ENCODE data around the gene RNU5B-1.
"Not testable (repeated sequence)": the region's sequence is repeated elsewhere in the genome, so short reads cannot be mapped to it uniquely, and the experiment has no call there.

The RNU5B-1 gene

DNA sequence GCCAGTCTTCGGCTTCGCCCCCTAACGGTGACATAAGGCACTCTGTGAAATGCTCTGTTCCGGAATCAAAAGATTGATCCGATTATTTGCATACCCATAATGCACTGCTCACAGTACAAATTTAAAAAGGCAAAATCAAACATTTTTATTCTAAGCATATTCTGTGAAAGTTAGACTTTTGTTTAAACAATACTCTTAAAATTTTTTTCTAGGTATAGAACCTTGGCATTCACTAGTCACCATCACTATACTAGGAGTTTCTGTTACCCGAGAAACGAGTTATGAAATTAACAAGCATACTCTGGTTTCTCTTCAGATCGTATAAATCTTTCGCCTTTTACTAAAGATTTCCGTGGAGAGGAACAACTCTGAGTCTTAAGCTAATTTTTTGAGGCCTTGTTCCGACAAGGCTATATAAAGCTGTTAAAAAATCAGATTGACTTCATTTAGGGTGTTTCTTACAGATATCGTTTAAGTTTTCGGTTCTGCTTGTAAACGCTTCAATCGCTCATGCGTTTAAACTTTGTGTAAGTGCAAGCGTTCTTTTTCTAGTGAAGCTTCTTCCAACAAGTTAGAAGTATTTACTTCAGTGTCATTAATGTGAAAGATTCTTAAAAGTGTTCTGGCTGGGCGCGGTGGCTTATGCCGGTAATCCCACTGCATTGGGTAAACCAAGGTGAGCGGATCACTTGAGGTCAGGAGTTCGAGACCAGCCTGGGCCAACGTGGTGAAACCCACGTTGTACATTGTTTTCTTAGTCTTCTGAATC is at the start of gene RNU5B-1:
Gene RNU5B-1 (plus strand): TSS at position 297 of the 769 bp plus-strand sequence.
- DNase-seq: peak; percentile 78

- DNase-seq: no peak
Observed at GRCh38 chr15:65254758-65255157, 49.7 kb upstream of the RNU5B-1 start.

GRCh38 chr15:65255486-65256140 is 48.9 kb upstream of the RNU5B-1 start:
- DNase-seq: no peak

GRCh38 chr15:65258375-65259262 is 45.9 kb upstream of the RNU5B-1 start:
- DNase-seq: no peak

GRCh38 chr15:65259367-65259797 is 45.1 kb upstream of the RNU5B-1 start:
- DNase-seq: no peak

- no peak for DNase-seq
Observed at GRCh38 chr15:65260968-65261367, 43.5 kb upstream of the RNU5B-1 start.

DNA sequence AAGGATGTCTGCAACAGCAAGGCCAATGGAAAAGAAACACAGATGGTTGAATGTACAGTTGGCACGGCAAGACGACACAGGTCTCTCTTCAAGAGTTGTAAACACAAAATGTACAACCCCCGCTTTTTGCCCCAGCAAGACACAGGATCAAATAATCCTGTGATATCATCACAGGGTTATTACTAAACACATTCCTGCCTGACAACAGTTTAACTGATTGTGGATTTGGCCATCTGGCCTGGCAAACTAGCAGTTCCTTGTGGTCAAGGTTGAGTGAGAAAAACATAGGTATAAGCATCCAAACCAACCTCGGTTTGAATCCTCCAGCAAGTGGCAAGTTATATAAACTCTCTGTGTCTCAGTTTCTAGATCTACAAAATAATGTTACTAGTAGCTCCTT is 41.2 kb upstream of the RNU5B-1 start:
- DNase-seq: no peak

DNA sequence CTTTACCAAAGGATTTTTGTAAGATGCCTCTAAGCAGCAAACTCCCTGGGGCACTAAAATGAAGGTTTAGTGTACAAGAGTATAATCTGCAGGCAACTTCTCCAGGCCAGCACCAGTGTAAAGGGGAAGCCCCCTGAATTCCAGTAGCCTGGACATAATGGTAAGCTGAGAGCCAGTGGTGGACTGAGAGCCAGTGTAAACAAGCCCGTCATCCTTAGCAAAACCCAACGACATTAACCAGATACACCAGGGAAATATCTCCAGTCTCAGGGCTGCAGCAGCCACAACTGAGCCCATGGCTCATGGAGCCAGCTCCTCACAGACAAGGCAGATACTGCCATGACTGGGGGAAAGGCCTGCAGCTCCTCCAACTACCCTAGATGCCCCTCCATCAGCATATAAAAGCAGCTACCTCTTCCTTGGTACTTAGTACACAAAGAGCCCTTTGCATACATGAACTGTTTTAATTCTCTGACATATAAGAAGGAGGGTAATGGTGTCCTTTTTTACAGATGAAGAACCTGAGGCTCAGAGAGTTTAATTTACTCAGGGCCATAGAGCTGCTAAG is 39.5 kb upstream of the RNU5B-1 start:
- DNase-seq: no peak

- DNase-seq: no peak
Observed at GRCh38 chr15:65266469-65266868, 38.0 kb upstream of the RNU5B-1 start.

DNA sequence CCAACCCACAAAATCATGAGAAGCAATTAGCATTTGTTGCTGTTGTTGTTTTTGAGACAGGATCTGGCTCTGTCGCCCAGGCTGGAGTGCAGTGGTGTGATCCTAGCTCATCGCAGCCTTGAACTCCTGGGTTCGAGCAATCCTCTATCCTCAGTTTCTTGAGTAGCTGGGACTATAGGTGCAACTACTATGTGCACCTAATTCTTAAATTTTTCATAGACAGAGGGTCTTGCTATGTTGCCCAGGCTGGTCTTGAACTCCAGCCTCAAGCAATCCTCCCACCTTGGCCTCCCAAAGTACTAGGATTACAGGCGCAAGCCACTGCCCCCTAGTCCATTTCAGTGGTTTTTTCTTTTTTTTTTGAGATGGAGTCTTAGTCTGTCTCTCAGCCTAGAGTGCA is 36.1 kb upstream of the RNU5B-1 start:
- no peak for DNase-seq

DNA sequence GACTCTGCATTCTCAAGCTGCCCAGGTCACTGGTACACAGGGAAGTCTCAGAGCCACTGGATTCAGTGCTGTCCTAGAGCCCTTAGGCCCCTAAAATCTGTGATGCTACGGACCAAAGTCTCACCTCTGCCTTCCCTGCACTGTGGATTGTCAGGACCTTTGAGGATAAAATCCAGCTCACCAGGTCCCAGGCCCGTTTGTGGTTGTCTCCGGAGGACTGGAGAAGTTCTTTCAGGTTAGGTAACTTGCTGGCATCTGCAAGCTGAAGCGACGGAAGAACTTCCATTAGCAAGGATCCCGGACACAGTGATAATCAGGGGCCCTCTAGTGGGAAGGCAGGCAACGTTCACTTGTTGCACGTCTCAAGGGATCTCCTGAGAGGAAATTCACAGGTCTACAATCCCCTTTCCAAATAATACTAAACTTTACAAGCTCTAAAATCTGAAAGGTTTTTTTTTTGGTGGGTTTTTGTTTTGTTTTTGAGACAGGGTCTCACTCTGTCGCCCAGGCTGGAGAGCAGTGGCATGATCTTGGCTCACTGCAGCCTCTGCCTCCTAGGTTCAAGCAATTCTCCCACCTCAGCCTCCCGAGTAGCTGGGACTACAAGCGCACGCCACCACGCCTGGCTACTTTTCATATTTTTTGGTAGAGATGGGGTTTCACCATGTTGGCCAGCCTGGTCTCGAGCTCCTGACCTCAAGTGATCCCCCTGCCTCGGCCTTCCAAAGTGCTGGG is 33.5 kb upstream of the RNU5B-1 start:
- not testable (repeated sequence) for DNase-seq

DNA sequence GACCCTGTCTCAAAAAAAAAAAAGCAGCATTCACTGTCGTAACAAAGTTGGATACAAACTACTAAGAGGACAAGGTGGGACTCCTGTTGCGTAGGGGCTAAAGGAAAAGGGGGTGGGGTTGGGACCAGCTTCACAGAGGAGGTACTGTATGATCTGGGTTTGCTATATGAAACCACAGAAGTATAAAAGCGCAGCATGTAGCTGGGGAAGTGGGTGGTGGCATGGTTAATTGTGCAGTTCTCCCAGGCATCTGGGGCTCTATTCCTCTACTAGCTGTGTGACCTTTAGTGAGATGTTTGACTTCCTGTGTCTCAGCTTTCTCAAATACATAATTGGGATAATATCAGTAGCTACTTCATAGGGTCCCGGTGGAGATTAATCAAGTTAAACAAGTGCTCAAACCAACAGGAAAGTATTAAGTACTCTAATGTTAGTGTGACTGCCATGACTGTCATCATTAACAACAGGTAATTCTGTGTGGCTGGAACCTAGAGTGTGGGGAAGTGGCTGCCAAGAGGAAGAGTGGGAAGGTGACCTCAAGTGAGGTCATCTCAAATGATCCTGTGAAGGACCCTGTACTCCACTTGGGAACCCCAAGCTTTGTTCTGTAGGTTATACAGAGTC is 29.3 kb upstream of the RNU5B-1 start:
- no peak for DNase-seq

GRCh38 chr15:65275728-65276126 is 28.8 kb upstream of the RNU5B-1 start:
- DNase-seq: no peak

DNA sequence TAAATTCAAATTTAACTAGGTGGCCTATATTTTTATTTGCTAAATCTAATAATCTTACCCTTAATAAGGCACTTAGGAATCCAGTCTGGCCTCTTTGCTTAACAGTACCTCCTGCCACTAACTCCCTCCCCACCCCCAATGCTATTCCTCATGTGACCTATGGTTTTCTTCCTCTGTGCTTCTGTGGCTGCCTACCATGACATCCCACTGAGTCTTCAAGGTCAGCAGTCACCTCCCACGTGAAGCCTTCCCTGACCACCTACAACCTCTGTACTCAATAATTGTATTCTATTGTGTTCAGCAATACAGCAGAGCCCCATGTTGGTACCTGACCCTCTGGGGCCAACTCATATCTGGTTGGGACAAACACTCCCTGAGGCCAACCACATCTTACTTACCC is 27.5 kb upstream of the RNU5B-1 start:
- no peak for DNase-seq

- no peak for DNase-seq
Observed at GRCh38 chr15:65278480-65278879, 26.0 kb upstream of the RNU5B-1 start.

- no peak for DNase-seq
Observed at GRCh38 chr15:65285291-65286068, 19.0 kb upstream of the RNU5B-1 start.

GRCh38 chr15:65286069-65286703 is 18.3 kb upstream of the RNU5B-1 start:
- DNase-seq: no peak

- peak; percentile 59 for DNase-seq
Observed at GRCh38 chr15:65286704-65287519, 17.6 kb upstream of the RNU5B-1 start, which contains the start of gene PARP16. TSS of gene PARP16 (minus strand) at chr15:65286883. CDS start at chr15:65286426, 457 bp downstream.

DNA sequence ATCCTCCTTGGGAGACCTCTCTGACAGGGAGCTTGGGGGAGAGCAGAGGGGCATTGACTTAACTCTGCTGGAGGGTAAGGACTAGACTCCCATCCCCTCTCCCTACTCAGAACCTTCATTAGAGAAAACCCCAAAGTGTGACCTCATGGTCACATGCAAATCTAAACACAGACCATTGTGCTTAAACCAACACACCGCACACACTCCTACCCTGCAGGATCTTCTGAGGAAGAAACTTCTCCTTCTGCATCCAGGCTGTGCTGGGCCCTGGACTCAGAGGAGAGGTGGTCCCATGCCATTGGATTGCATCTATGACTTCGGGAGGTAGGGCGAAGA is 17.0 kb upstream of the RNU5B-1 start:
- DNase-seq: no peak
